IPS-NIHi11 (cell line): Measurements from ENCODE around the gene SNX6.
"Not testable (repeated sequence)": the region's sequence is repeated elsewhere in the genome, so short reads cannot be mapped to it uniquely, and the experiment has no call there.

Experiments used
- DNase-seq: peaks from one replicate; pipeline ENCODE4 v3.0.0; 2012; ENCODE audit warnings: mixed read lengths, low spot score

The SNX6 gene

GRCh38 chr14:34521071-34521470 is 108.9 kb downstream of the SNX6 start:
- DNase-seq: not testable (repeated sequence)

GRCh38 chr14:34520304-34520970 is 109.5 kb downstream of the SNX6 start:
- DNase-seq: not testable (repeated sequence)
